Erythroblast (primary cell): ENCODE results near the gene THSD8.

ENCODE experiments used
- DNase-seq, 2 experiments: peaks; one replicate each; lab custom pipeline; 2025; lab: John Stamatoyannopoulos, UW
- GATA1 ChIP-seq: IDR thresholded peaks from 2 replicates; pipeline ENCODE4 v1.6.1; 2011; ENCODE audit warnings: low read depth, mild to moderate bottlenecking, control low read depth, low read length, moderate library complexity
- POLR2A ChIP-seq: IDR thresholded peaks from 2 replicates; pipeline ENCODE4 v1.6.1; 2011; ENCODE audit warnings: mild to moderate bottlenecking, low read length

THSD8 gene

GRCh38 chr19:12774588-12775555 lies 27.0 kb upstream of the THSD8 start, which contains the start of gene HOOK2:
HOOK2 (minus strand) TSS chr19:12775552; CDS start chr19:12775449, 103 bp downstream.
- TF ChIP-seq GATA1: no peak
- TF ChIP-seq POLR2A: no peak
- peak in 1 of 2 experiments; percentile 56 for DNase-seq

GRCh38 chr19:12777217-12778016 lies 24.5 kb upstream of the THSD8 start:
- TF ChIP-seq GATA1 (no peak), POLR2A (peak; percentile 26)
- DNase-seq: peak; percentile 82 to 89

GRCh38 chr19:12778017-12778904 lies 23.6 kb upstream of the THSD8 start:
- TF ChIP-seq POLR2A (peak; percentile 36), GATA1 (no peak)
- peak; percentile 62 to 72 for DNase-seq

GRCh38 chr19:12778905-12779161 lies 23.0 kb upstream of the THSD8 start:
- DNase-seq: no peak

GRCh38 chr19:12779162-12779993 lies 22.5 kb upstream of the THSD8 start:
- peak; percentile 62 to 68 for DNase-seq
- TF ChIP-seq GATA1 (no peak), POLR2A (no peak)

More at GRCh38 chr19:12778905-12779161, 23.0 kb upstream of the THSD8 start:
- TF ChIP-seq POLR2A (no peak), GATA1 (no peak)

- TF ChIP-seq GATA1 (no peak), POLR2A (peak; percentile 57)
- no peak for DNase-seq
Observed at GRCh38 chr19:12782174-12782423, 19.8 kb upstream of the THSD8 start.

- peak; percentile 86 to 90 for DNase-seq
Observed at GRCh38 chr19:12782424-12783290, 19.2 kb upstream of the THSD8 start.

GRCh38 chr19:12783291-12783848 lies 18.5 kb upstream of the THSD8 start:
- no peak for TF ChIP-seq POLR2A
- no peak for TF ChIP-seq GATA1
- peak; percentile 47 to 67 for DNase-seq

More at GRCh38 chr19:12782424-12783290, 19.2 kb upstream of the THSD8 start:
- TF ChIP-seq POLR2A (peak; percentile 39), GATA1 (no peak)

GRCh38 chr19:12783849-12784393 lies 17.9 kb upstream of the THSD8 start:
- peak; percentile 64 to 74 for DNase-seq

GRCh38 chr19:12784394-12784870 lies 17.4 kb upstream of the THSD8 start:
- TF ChIP-seq POLR2A (peak; percentile 94), GATA1 (peak; percentile 92)
- DNase-seq: peak; percentile 95 to 99

More at GRCh38 chr19:12783849-12784393, 17.9 kb upstream of the THSD8 start:
- TF ChIP-seq GATA1 (no peak), POLR2A (no peak)
